Testis (tissue), 2 donors: ENCODE results near the gene ZCCHC7.

Experiments
- POLR2A ChIP-seq: fragments of 450-650 bp; IDR thresholded peaks from one replicate; pipeline ENCODE4 v1.6.1; 2017; ENCODE audit warnings: antibody characterized with exemption, mild to moderate bottlenecking, moderate library complexity
- TF ChIP-seq, protein P1 (sequence below), 3 experiments: fragments of 450-650 bp in 2 of 3; fragments of 200-600 bp in 1 of 3; sonication (generic) in 1 of 3; IDR thresholded peaks; one replicate each; pipeline ENCODE4 v1.5.1; 2016 to 2019; ENCODE audit warnings: antibody characterized with exemption in 3 of 3, mild to moderate bottlenecking in 2 of 3, moderate library complexity in 1 of 3

DNA sequence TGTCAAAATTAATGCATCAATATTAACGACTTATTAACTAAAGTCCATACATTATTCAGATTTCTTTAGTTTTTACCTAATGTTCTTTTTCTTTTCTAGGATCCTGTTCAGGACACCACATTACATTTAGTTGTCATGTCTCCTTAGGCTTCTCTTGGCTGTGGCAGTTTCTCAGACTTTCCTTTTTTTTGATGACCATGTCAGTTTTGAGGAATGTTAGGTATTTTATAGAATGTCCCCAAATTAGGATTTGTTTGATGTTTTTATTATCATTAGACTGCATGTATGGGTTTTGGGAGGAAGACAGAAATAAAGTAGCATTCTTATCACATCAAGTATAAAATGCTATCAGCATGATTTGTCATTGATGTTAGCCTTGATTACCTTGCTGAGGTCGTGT, 32.0 kb downstream of the ZCCHC7 start:
- TF ChIP-seq, protein P1, sequence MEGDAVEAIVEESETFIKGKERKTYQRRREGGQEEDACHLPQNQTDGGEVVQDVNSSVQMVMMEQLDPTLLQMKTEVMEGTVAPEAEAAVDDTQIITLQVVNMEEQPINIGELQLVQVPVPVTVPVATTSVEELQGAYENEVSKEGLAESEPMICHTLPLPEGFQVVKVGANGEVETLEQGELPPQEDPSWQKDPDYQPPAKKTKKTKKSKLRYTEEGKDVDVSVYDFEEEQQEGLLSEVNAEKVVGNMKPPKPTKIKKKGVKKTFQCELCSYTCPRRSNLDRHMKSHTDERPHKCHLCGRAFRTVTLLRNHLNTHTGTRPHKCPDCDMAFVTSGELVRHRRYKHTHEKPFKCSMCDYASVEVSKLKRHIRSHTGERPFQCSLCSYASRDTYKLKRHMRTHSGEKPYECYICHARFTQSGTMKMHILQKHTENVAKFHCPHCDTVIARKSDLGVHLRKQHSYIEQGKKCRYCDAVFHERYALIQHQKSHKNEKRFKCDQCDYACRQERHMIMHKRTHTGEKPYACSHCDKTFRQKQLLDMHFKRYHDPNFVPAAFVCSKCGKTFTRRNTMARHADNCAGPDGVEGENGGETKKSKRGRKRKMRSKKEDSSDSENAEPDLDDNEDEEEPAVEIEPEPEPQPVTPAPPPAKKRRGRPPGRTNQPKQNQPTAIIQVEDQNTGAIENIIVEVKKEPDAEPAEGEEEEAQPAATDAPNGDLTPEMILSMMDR (IDR thresholded peaks at IDR 0.05) = no peak
- no peak for TF ChIP-seq POLR2A
